Activated T-cell treated with anti-CD3 and anti-CD28 coated beads, Interleukin-2, amount 50 U/mL, for 1 hour (primary cell): ENCODE results near the gene SGCG.

Experiments
- DNase-seq: peaks from one replicate; pipeline ENCODE4 v3.0.0-alpha.2; 2020

SGCG gene

GRCh38 chr13:23344931-23345595, 164.3 kb downstream of the SGCG start:
- DNase-seq: no peak

GRCh38 chr13:23347601-23348000, 166.8 kb downstream of the SGCG start:
- no peak for DNase-seq

- DNase-seq: no peak
Measured at GRCh38 chr13:23348262-23349127, 167.7 kb downstream of the SGCG start.

GRCh38 chr13:23349161-23349897, 168.6 kb downstream of the SGCG start:
- no peak for DNase-seq

GRCh38 chr13:23350009-23350408, 169.2 kb downstream of the SGCG start:
- DNase-seq: no peak

GRCh38 chr13:23352161-23352560, 171.4 kb downstream of the SGCG start:
- DNase-seq: no peak

GRCh38 chr13:23354520-23354919, 173.7 kb downstream of the SGCG start:
- DNase-seq: no peak

- no peak for DNase-seq
Measured at GRCh38 chr13:23356368-23356767, 175.6 kb downstream of the SGCG start.

GRCh38 chr13:23357349-23357748, 176.6 kb downstream of the SGCG start:
- no peak for DNase-seq

GRCh38 chr13:23359882-23360281, 179.1 kb downstream of the SGCG start:
- DNase-seq: no peak

GRCh38 chr13:23365652-23366051, 184.9 kb downstream of the SGCG start:
- DNase-seq: no peak

GRCh38 chr13:23367907-23368306, 187.1 kb downstream of the SGCG start:
- DNase-seq: no peak

GRCh38 chr13:23372264-23372906, 191.6 kb downstream of the SGCG start:
- no peak for DNase-seq
